CD14-positive monocyte (primary cell): ENCODE data around the gene CRYBA4. TPM values are rescaled to one million over a fixed set of nuclear protein-coding genes. Genes with fewer than 3 reads are reported as not detected.

Experiments
- DNase-seq, 3 donors: peaks; one replicate each; pipeline ENCODE4 v3.0.0-alpha.2; 2011 to 2022
- H2AFZ ChIP-seq: 2 replicates; pipeline ENCODE4 v1.6.0; 2012; ENCODE audit warnings: mild to moderate bottlenecking, low read depth, low read length, inconsistent platforms; ENCODE audit not compliant: insufficient read depth, poor library complexity, severe bottlenecking
- H3K27ac ChIP-seq, 2 donors: 1 replicate in 1 of 2; 2 replicates in 1 of 2; pipeline ENCODE4 v1.5.1; 2012 to 2013; ENCODE audit warnings: low read length in 2 of 2, control low read depth in 1 of 2, inconsistent platforms in 1 of 2, low read depth in 1 of 2, mild to moderate bottlenecking in 1 of 2
- H3K27me3 ChIP-seq, 2 donors: one replicate each; pipeline versions ENCODE4 v1.6.0 to v1.6.1; 2011 to 2013; ENCODE audit warnings: low read length in 2 of 2; ENCODE audit not compliant: control insufficient read depth in 2 of 2, insufficient read depth in 2 of 2
- H3K36me3 ChIP-seq, 2 donors: replicated peaks in 1 of 2; 1 replicate in 1 of 2; 2 replicates in 1 of 2; pipeline versions ENCODE4 v1.5.1 to v1.6.1; 2012 to 2013; ENCODE audit warnings: low read length in 2 of 2, control low read depth in 1 of 2, inconsistent platforms in 1 of 2, mild to moderate bottlenecking in 1 of 2; ENCODE audit not compliant: insufficient read depth in 2 of 2, control insufficient read depth in 1 of 2
- H3K4me1 ChIP-seq, 2 donors: 1 replicate in 1 of 2; 2 replicates in 1 of 2; pipeline versions ENCODE4 v1.5.1 to v1.6.1; 2012 to 2013; ENCODE audit warnings: low read length in 2 of 2, control low read depth in 1 of 2, inconsistent platforms in 1 of 2, mild to moderate bottlenecking in 1 of 2, moderate library complexity in 1 of 2; ENCODE audit not compliant: insufficient read depth in 2 of 2, control insufficient read depth in 1 of 2
- H3K4me2 ChIP-seq: replicated peaks from 2 replicates; pipeline ENCODE3; 2012; ENCODE audit warnings: low read length, moderate library complexity, mild to moderate bottlenecking; ENCODE audit not compliant: poor library complexity, severe bottlenecking; ENCODE audit errors: extremely low read depth
- H3K4me3 ChIP-seq, 3 experiments: fragments of 200-600 bp in 1 of 3; sonication (generic) in 1 of 3; replicated peaks in 1 of 3; 1 replicate in 2 of 3; 2 replicates in 1 of 3; pipeline ENCODE4 v1.5.1; 2011 to 2013; ENCODE audit warnings: low read length in 3 of 3, mild to moderate bottlenecking in 3 of 3, control low read depth in 2 of 3, low read depth in 2 of 3, inconsistent platforms in 1 of 3, moderate library complexity in 1 of 3
- H3K79me2 ChIP-seq: 2 replicates; pipeline ENCODE4 v1.6.0; 2012; ENCODE audit warnings: mild to moderate bottlenecking, control low read depth, inconsistent platforms, low read length, moderate library complexity; ENCODE audit not compliant: insufficient read depth
- H3K9ac ChIP-seq: 2 replicates; pipeline ENCODE4 v1.6.0; 2017; ENCODE audit warnings: low read length, mild to moderate bottlenecking; ENCODE audit not compliant: insufficient read depth, poor library complexity, severe bottlenecking
- H3K9me3 ChIP-seq, 2 donors: replicated peaks in 1 of 2; 1 replicate in 1 of 2; 2 replicates in 1 of 2; pipeline versions ENCODE4 v1.5.1 to v1.6.1; 2012 to 2013; ENCODE audit warnings: low read length in 2 of 2, control low read depth in 1 of 2; ENCODE audit not compliant: control insufficient read depth in 1 of 2, insufficient read depth in 1 of 2
- H4K20me1 ChIP-seq: 2 replicates; pipeline ENCODE4 v1.6.0; 2012; ENCODE audit warnings: mild to moderate bottlenecking, low read length, control low read depth, moderate library complexity; ENCODE audit not compliant: insufficient read depth
- H3K27ac Mint-ChIP-seq, 7 donors: one replicate each; pipeline ENCODE4 v1.8.0; 2020; ENCODE audit warnings: mild to moderate bottlenecking in 7 of 7, mixed read lengths in 7 of 7, moderate library complexity in 6 of 7, inconsistent platforms in 2 of 7
- H3K27me3 Mint-ChIP-seq, 3 donors: one replicate each; pipeline ENCODE4 v1.8.0; 2021 to 2022; ENCODE audit warnings: low read depth in 3 of 3, mild to moderate bottlenecking in 3 of 3, mixed read lengths in 3 of 3, moderate library complexity in 3 of 3, inconsistent platforms in 1 of 3
- H3K36me3 Mint-ChIP-seq, 2 donors: one replicate each; pipeline ENCODE4 v1.8.0; 2020; ENCODE audit warnings: mixed read lengths in 2 of 2, inconsistent platforms in 1 of 2, mild to moderate bottlenecking in 1 of 2
- H3K4me1 Mint-ChIP-seq: one replicate; pipeline ENCODE4 v1.8.0; 2020; ENCODE audit warnings: mild to moderate bottlenecking, mixed read lengths
- H3K4me3 Mint-ChIP-seq, 2 donors: one replicate each; pipeline ENCODE4 v1.8.0; 2020; ENCODE audit warnings: mild to moderate bottlenecking in 2 of 2, mixed read lengths in 2 of 2, moderate library complexity in 1 of 2
- H3K9me3 Mint-ChIP-seq, 7 donors: one replicate each; pipeline ENCODE4 v1.8.0; 2020 to 2022; ENCODE audit warnings: mixed read lengths in 7 of 7, mild to moderate bottlenecking in 6 of 7, moderate library complexity in 6 of 7, inconsistent platforms in 2 of 7
- WGBS: methylation state at CpG from one replicate; pipeline ENCODE4 v1.1.5; 2013; ENCODE audit warnings: missing lambda C conversion rate; ENCODE audit not compliant: insufficient coverage; 5-methylcytosine and 5-hydroxymethylcytosine counted together
- intact Hi-C, 2 donors: fragments of 100-400 bp; cut with micrococcal nuclease; formaldehyde crosslinking; loops; one replicate each; pipeline versions ENCODE4 v1.15.0 to v1.15.1; 2023
- polyA plus RNA-seq, 3 donors: library from polyadenylated mRNA; depleted of rRNA in 1 of 3; unstranded in 2 of 3; stranded (reverse) in 1 of 3; fragments of 300-500 nt in 2 of 3; fragments of >200 nt in 1 of 3; fragmentation: Illumina TruSeq in 2 of 3; gene quantifications; 1 replicate in 2 of 3; 2 replicates in 1 of 3; pipeline ENCODE4 v1.2.3, GENCODE V29; 2012 to 2021
- small RNA-seq: library from RNA; depleted of rRNA; stranded (forward); fragments of <200 nt; gene quantifications from one replicate; pipeline ENCODE3, GENCODE V24; 2012; ENCODE audit warnings: low read depth; ENCODE audit not compliant: insufficient read length
- TF ChIP-seq, protein P1 (sequence below): fragments of 200-600 bp; IDR thresholded peaks from one replicate; pipeline ENCODE4 v1.8.0; 2022; ENCODE audit warnings: antibody characterized with exemption, mild to moderate bottlenecking

CRYBA4 gene
- polyA plus RNA-seq, 3 donors, result not detected

GRCh38 chr22:26679003-26679629, 57.4 kb downstream of the CRYBA4 start:
- H3K9me3 Mint-ChIP-seq, result peaks cover 2 to 10% (median 6%) of the 10 kb centered on the region in 7 donors
- intact Hi-C loops, result loop anchor here in 1 of 2 donors (10.0 kb wide), 1 partner anchor 94 kb away; no protein-coding TSS in a partner anchor
- H4K20me1 ChIP-seq, result peaks cover 34% of the 10 kb centered on the region

More at GRCh38 chr22:26679003-26679629, 57.4 kb downstream of the CRYBA4 start:
- WGBS, result 43% methylated on average over 5 of the region's 9 CpGs
- H3K9me3 ChIP-seq, result peaks cover 3 to 11% of the 10 kb centered on the region in 2 donors
- Mint-ChIP-seq H3K27ac (no peak overlapping the region), H3K4me3 (no peak overlapping the region), H3K4me1 (peaks cover 25% of the 10 kb centered on the region), H3K27me3 (no peaks in the 10 kb centered on the region), H3K36me3 (peaks cover 52 to 60% of the 10 kb centered on the region in 2 donors)
- H3K27me3 ChIP-seq, result no peaks in the 10 kb centered on the region
- no peak overlapping the region for H3K4me3 ChIP-seq
- H3K4me2 ChIP-seq, result no peak overlapping the region
- TF ChIP-seq, protein P1, sequence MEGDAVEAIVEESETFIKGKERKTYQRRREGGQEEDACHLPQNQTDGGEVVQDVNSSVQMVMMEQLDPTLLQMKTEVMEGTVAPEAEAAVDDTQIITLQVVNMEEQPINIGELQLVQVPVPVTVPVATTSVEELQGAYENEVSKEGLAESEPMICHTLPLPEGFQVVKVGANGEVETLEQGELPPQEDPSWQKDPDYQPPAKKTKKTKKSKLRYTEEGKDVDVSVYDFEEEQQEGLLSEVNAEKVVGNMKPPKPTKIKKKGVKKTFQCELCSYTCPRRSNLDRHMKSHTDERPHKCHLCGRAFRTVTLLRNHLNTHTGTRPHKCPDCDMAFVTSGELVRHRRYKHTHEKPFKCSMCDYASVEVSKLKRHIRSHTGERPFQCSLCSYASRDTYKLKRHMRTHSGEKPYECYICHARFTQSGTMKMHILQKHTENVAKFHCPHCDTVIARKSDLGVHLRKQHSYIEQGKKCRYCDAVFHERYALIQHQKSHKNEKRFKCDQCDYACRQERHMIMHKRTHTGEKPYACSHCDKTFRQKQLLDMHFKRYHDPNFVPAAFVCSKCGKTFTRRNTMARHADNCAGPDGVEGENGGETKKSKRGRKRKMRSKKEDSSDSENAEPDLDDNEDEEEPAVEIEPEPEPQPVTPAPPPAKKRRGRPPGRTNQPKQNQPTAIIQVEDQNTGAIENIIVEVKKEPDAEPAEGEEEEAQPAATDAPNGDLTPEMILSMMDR, result peak; percentile 91
- H3K79me2 ChIP-seq, result peaks cover 50% of the 10 kb centered on the region
- no peak overlapping the region for H3K9ac ChIP-seq
- DNase-seq, result peak; percentile 53 to 74 (median 66)
- no peak overlapping the region for H2AFZ ChIP-seq
- H3K36me3 ChIP-seq, result peaks cover 24 to 48% of the 10 kb centered on the region in 2 donors
- peaks cover 13% of the 10 kb centered on the region in 2 donors for H3K4me1 ChIP-seq
- H3K27ac ChIP-seq, result no peak overlapping the region

Small RNA genes lying within 50 kb of the gene (small RNA-seq; reads per million reads assigned to genes)
- gene RF01874, result not detected

Other genes with a start within 250 kb of the CRYBA4 start
- 1 to 10 TPM; 2.6 to 6.2 (median 4.1) TPM for gene ASPHD2, start 192.7 kb upstream of the CRYBA4 start, polyA plus RNA-seq
- 10 to 100 TPM in 1 of 3 donors, 1 to 10 TPM in 2; 5.7 to 21.6 (median 7.5) TPM for gene HPS4, start 138.2 kb upstream of the CRYBA4 start, polyA plus RNA-seq
- 10 to 100 TPM in 2 of 3 donors, 1 to 10 TPM in 1; 3.7 to 15.0 (median 10.0) TPM for gene SRRD, start 138.1 kb upstream of the CRYBA4 start, polyA plus RNA-seq
- gene TFIP11, start 109.5 kb upstream of the CRYBA4 start, polyA plus RNA-seq, result 10 to 100 TPM; 10.1 to 25.5 (median 19.8) TPM
- gene TPST2, start 31.8 kb upstream of the CRYBA4 start, polyA plus RNA-seq, result 10 to 100 TPM; 62.8 to 83.8 (median 69.5) TPM
- gene CRYBB1, start 3.9 kb upstream of the CRYBA4 start, polyA plus RNA-seq, result 1 to 10 TPM in 1 of 3 donors, under 1 TPM in 2; 0.33 to 1.6 (median 0.78) TPM
- under 1 TPM; 0.02 to 0.17 (median 0.03) TPM for gene MIAT, start 35.6 kb downstream of the CRYBA4 start, polyA plus RNA-seq